Hepatocyte (in vitro differentiated cells): ENCODE results near the gene NXN. TPM values are rescaled to one million over a fixed set of nuclear protein-coding genes. Genes with fewer than 3 reads are reported as not detected.
"Not testable (repeated sequence)": the region's sequence is repeated elsewhere in the genome, so short reads cannot be mapped to it uniquely, and the experiment has no call there.

Experiments
- DNase-seq: peaks from one replicate; pipeline ENCODE4 v3.0.0-alpha.2; 2016; ENCODE audit warnings: low spot score
- H2AFZ ChIP-seq: fragments of 200-600 bp; sonication (generic); 2 replicates; pipeline ENCODE4 v1.6.0; 2016; ENCODE audit warnings: antibody characterized with exemption, mild to moderate bottlenecking
- H3K27ac ChIP-seq: fragments of 200-600 bp; sonication (generic); 2 replicates; pipeline ENCODE4 v1.5.1; 2016; ENCODE audit warnings: mild to moderate bottlenecking
- H3K27me3 ChIP-seq: fragments of 200-600 bp; sonication (generic); 2 replicates; pipeline ENCODE4 v1.6.1; 2016
- H3K36me3 ChIP-seq: fragments of 200-600 bp; sonication (generic); replicated peaks from 2 replicates; pipeline ENCODE4 v1.5.1; 2016; ENCODE audit warnings: low read depth; ENCODE audit not compliant: insufficient read depth
- H3K4me1 ChIP-seq: fragments of 200-600 bp; sonication (generic); 2 replicates; pipeline ENCODE4 v1.5.1; 2016; ENCODE audit warnings: mild to moderate bottlenecking, moderate library complexity; ENCODE audit not compliant: insufficient read depth
- H3K4me2 ChIP-seq: fragments of 200-600 bp; sonication (generic); 2 replicates; pipeline ENCODE4 v1.6.0; 2016
- H3K4me3 ChIP-seq: fragments of 200-600 bp; sonication (generic); 2 replicates; pipeline ENCODE4 v1.5.1; 2016; ENCODE audit warnings: mild to moderate bottlenecking
- H3K79me2 ChIP-seq: fragments of 200-600 bp; sonication (generic); 2 replicates; pipeline ENCODE4 v1.6.0; 2017; ENCODE audit warnings: mild to moderate bottlenecking
- H3K9me2 ChIP-seq: fragments of 200-600 bp; sonication (generic); replicated peaks from 2 replicates; pipeline ENCODE4 v1.6.0; 2017; ENCODE audit warnings: mild to moderate bottlenecking; ENCODE audit not compliant: insufficient read depth
- H3K9me3 ChIP-seq: fragments of 200-600 bp; sonication (generic); 2 replicates; pipeline ENCODE4 v1.5.1; 2016; ENCODE audit warnings: low read depth, mild to moderate bottlenecking
- H4K20me1 ChIP-seq: fragments of 200-600 bp; sonication (generic); 2 replicates; pipeline ENCODE4 v1.6.0; 2016; ENCODE audit warnings: mild to moderate bottlenecking; ENCODE audit not compliant: insufficient read depth, poor library complexity, severe bottlenecking
- CTCF ChIP-seq: fragments of 200-600 bp; sonication (generic); IDR thresholded peaks from 2 replicates; pipeline ENCODE4 v1.5.1; 2016; ENCODE audit warnings: antibody characterized with exemption, mild to moderate bottlenecking; ENCODE audit not compliant: poor library complexity
- EZH2 ChIP-seq: fragments of 200-600 bp; sonication (generic); IDR thresholded peaks from 2 replicates; pipeline ENCODE4 v1.6.1; 2016; ENCODE audit warnings: antibody characterized with exemption, mild to moderate bottlenecking, borderline replicate concordance
- EZH2phosphoT487 ChIP-seq: fragments of 200-600 bp; sonication (generic); IDR thresholded peaks from one replicate; pipeline ENCODE4 v1.6.1; 2018; ENCODE audit warnings: antibody characterized with exemption, mild to moderate bottlenecking, low read depth, moderate library complexity; ENCODE audit not compliant: unreplicated experiment, severe bottlenecking
- WGBS: methylation state at CpG from one replicate; pipeline ENCODE4 v1.1.6; 2016; ENCODE audit warnings: low lambda C conversion rate; ENCODE audit errors: missing lambda C conversion rate; 5-methylcytosine and 5-hydroxymethylcytosine counted together
- polyA plus RNA-seq: library from polyadenylated mRNA; unstranded; fragments of >200 nt; fragmentation: Nextera tagmentation; extraction: Ambion mirVana; gene quantifications from 2 replicates; pipeline ENCODE4 v1.2.1, GENCODE V29; 2016
- total RNA-seq: library from RNA; depleted of rRNA; stranded (reverse); fragments of >200 nt; gene quantifications from 2 replicates; pipeline ENCODE4 v1.2.3, GENCODE V29; 2014

Gene NXN
- total and polyA plus RNA-seq, 2 experiments from 2014 or later, result 55.0 to 74.1 TPM

- no peaks in the 10 kb centered on the region for H3K9me3 ChIP-seq
- peaks cover 26% of the 10 kb centered on the region for H4K20me1 ChIP-seq
- H3K36me3 ChIP-seq, result no peaks in the 10 kb centered on the region
- peak overlapping the region; percentile 94 for H3K27ac ChIP-seq
- peaks cover 26% of the 10 kb centered on the region for H3K4me1 ChIP-seq
- peak overlapping the region; percentile 77 for H3K4me2 ChIP-seq
- WGBS, result 77% methylated on average over 6 of the region's 6 CpGs
- no peaks in the 10 kb centered on the region for H3K27me3 ChIP-seq
- no peak for TF ChIP-seq CTCF
- TF ChIP-seq EZH2, result no peak
- no peak for TF ChIP-seq EZH2phosphoT487
- DNase-seq, result no peak
- H3K4me3 ChIP-seq, result no peak overlapping the region
- no peak overlapping the region for H2AFZ ChIP-seq
- H3K79me2 ChIP-seq, result peaks cover 76% of the 10 kb centered on the region
- H3K9me2 ChIP-seq, result no peaks in the 10 kb centered on the region
Observed at GRCh38 chr17:976312-976711, 3.3 kb downstream of the NXN start.

GRCh38 chr17:975371-975915 lies 4.1 kb downstream of the NXN start:
- Histone ChIP-seq H3K79me2 (peaks cover 84% of the 10 kb centered on the region), H3K4me1 (peaks cover 34% of the 10 kb centered on the region), H4K20me1 (peaks cover 26% of the 10 kb centered on the region), H3K4me3 (no peak overlapping the region), H3K9me3 (no peaks in the 10 kb centered on the region), H3K27ac (peak overlapping the region; percentile 94), H3K4me2 (peak overlapping the region; percentile 77), H3K9me2 (no peaks in the 10 kb centered on the region), H2AFZ (no peak overlapping the region), H3K27me3 (no peaks in the 10 kb centered on the region), H3K36me3 (no peaks in the 10 kb centered on the region)
- TF ChIP-seq CTCF (no peak), EZH2phosphoT487 (no peak), EZH2 (no peak)
- WGBS, result 40% methylated on average over 5 of the region's 5 CpGs
- DNase-seq, result no peak

GRCh38 chr17:974778-975177 lies 4.8 kb downstream of the NXN start:
- not testable (repeated sequence) for H3K4me3 ChIP-seq, H3K27me3 ChIP-seq, H3K36me3 ChIP-seq, H3K9me3 ChIP-seq, H3K9me2 ChIP-seq, H2AFZ ChIP-seq, DNase-seq
- peaks cover 90% of the 10 kb centered on the region for H3K79me2 ChIP-seq
- peaks cover 26% of the 10 kb centered on the region for H4K20me1 ChIP-seq
- WGBS, result 92% methylated on average over 2 of the region's 2 CpGs
- H3K27ac ChIP-seq, result peak overlapping the region; percentile 94
- H3K4me1 ChIP-seq, result peaks cover 36% of the 10 kb centered on the region
- H3K4me2 ChIP-seq, result peak overlapping the region; percentile 77

GRCh38 chr17:973053-973452 lies 6.5 kb downstream of the NXN start:
- Histone ChIP-seq H4K20me1 (peaks cover 26% of the 10 kb centered on the region), H3K4me3 (no peak overlapping the region), H3K4me2 (no peak overlapping the region), H3K9me3 (no peaks in the 10 kb centered on the region), H3K9me2 (no peaks in the 10 kb centered on the region), H3K27me3 (no peaks in the 10 kb centered on the region), H3K4me1 (peaks cover 51% of the 10 kb centered on the region), H3K79me2 (peaks cover 97% of the 10 kb centered on the region), H2AFZ (no peak overlapping the region), H3K27ac (peak overlapping the region; percentile 73), H3K36me3 (no peaks in the 10 kb centered on the region)
- 59% methylated on average over 12 of the region's 12 CpGs for WGBS
- DNase-seq, result no peak
- TF ChIP-seq EZH2phosphoT487 (no peak), CTCF (no peak), EZH2 (no peak)

GRCh38 chr17:971861-972260 lies 7.7 kb downstream of the NXN start:
- Histone ChIP-seq H4K20me1 (peaks cover 20% of the 10 kb centered on the region), H3K79me2 (peaks cover 97% of the 10 kb centered on the region), H3K4me1 (peaks cover 46% of the 10 kb centered on the region)
- H3K27me3 ChIP-seq, H3K36me3 ChIP-seq, H3K9me3 ChIP-seq, H2AFZ ChIP-seq, H3K27ac ChIP-seq, H3K4me2 ChIP-seq, H3K4me3 ChIP-seq, H3K9me2 ChIP-seq, DNase-seq: not testable (repeated sequence)
- 97% methylated on average over 14 of the region's 14 CpGs for WGBS
